Endodermal cell (in vitro differentiated cells): ENCODE data around the gene NFYA. TPM values are rescaled to one million over a fixed set of nuclear protein-coding genes. Genes with fewer than 3 reads are reported as not detected.

Experiments used
- DNase-seq: peaks from one replicate; pipeline ENCODE4 v3.0.0-alpha.2; 2017
- H3K27ac ChIP-seq: 2 replicates; pipeline ENCODE4 v1.5.1; 2013; ENCODE audit warnings: mild to moderate bottlenecking, low read depth, low read length, moderate library complexity
- H3K27me3 ChIP-seq: 2 replicates; pipeline ENCODE4 v1.6.1; 2013; ENCODE audit warnings: mild to moderate bottlenecking, low read length, moderate library complexity; ENCODE audit not compliant: insufficient read depth, control insufficient read depth, poor library complexity, severe bottlenecking
- H3K36me3 ChIP-seq: 2 replicates; pipeline ENCODE4 v1.7.0; 2013; ENCODE audit warnings: mild to moderate bottlenecking, low read length, moderate library complexity; ENCODE audit not compliant: control insufficient read depth, insufficient read depth
- H3K4me1 ChIP-seq: one replicate; pipeline ENCODE4 v1.7.0; 2013; ENCODE audit warnings: low read length; ENCODE audit not compliant: control insufficient read depth, insufficient read depth
- H3K4me3 ChIP-seq: 2 replicates; pipeline ENCODE4 v1.5.1; 2013; ENCODE audit warnings: mild to moderate bottlenecking, low read length, moderate library complexity
- H3K9ac ChIP-seq: 2 replicates; pipeline ENCODE4 v1.6.1; 2013; ENCODE audit warnings: mild to moderate bottlenecking, low read length, moderate library complexity; ENCODE audit not compliant: poor library complexity, severe bottlenecking; ENCODE audit errors: extremely low read depth
- H3K9me3 ChIP-seq: 2 replicates; pipeline ENCODE4 v1.6.1; 2013; ENCODE audit warnings: mild to moderate bottlenecking, low read length, moderate library complexity; ENCODE audit not compliant: control insufficient read depth
- H3K27ac Mint-ChIP-seq: 2 replicates; pipeline ENCODE4 v1.8.0; 2020; ENCODE audit warnings: mixed read lengths
- H3K27me3 Mint-ChIP-seq: 2 replicates; pipeline ENCODE4 v1.8.0; 2021; ENCODE audit warnings: mild to moderate bottlenecking, mixed read lengths; ENCODE audit not compliant: insufficient read depth
- H3K36me3 Mint-ChIP-seq: 2 replicates; pipeline ENCODE4 v1.8.0; 2020; ENCODE audit warnings: low read depth, mixed read lengths
- H3K4me1 Mint-ChIP-seq: 2 replicates; pipeline ENCODE4 v1.8.0; 2020; ENCODE audit warnings: mixed read lengths
- H3K4me3 Mint-ChIP-seq: 2 replicates; pipeline ENCODE4 v1.8.0; 2020; ENCODE audit warnings: mild to moderate bottlenecking, moderate library complexity, mixed read lengths
- H3K9me3 Mint-ChIP-seq: 2 replicates; pipeline ENCODE4 v1.8.0; 2020; ENCODE audit warnings: mild to moderate bottlenecking, mixed read lengths
- CTCF ChIP-seq: fragments of 200-600 bp; sonication (generic); conservative IDR thresholded peaks from 2 replicates; pipeline ENCODE4 v1.5.0; 2021; ENCODE audit warnings: antibody characterized with exemption, mild to moderate bottlenecking
- WGBS, 2 experiments: methylation state at CpG; one replicate each; pipeline versions ENCODE4 v1.1.5 to v1.1.7; 2013; ENCODE audit warnings: missing lambda C conversion rate in 2 of 2, mixed read lengths in 1 of 2; ENCODE audit not compliant: insufficient coverage in 1 of 2, insufficient read length in 1 of 2; 5-methylcytosine and 5-hydroxymethylcytosine counted together
- total RNA-seq, 2 donors: library from RNA; stranded (reverse); fragmentation: NEBNext Ultra II Directional in 1 of 2; extraction: Animal tissue kit (Norgen Biotek cat#: 25700) in 1 of 2; gene quantifications; 2 replicates in 1 of 2; 3 replicates in 1 of 2; pipeline ENCODE4 v1.2.1, GENCODE V29; 2021

Gene NFYA
- total RNA-seq, 2 donors from 2014 or later = 44.8 to 45.8 TPM

DNA sequence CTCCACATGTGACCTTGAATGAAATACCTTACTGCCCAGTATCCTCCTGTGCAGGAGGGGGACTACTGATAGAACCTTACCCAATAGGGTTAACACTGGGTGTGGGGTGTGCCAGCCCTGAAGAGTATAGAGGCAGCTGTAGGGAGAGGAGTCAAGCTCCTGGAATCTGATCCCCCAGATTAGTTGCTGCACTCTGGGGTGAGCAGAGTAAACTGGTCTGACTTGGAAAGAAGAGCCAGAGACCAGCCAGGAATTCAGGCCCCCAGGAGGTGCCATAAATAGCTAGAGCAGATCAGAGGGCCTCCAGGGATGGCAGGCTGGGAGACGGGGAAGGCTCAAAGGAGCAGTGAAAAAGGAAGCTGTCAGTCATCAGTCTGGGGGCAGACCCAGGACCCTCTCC, 23.3 kb upstream of the NFYA start:
- Mint-ChIP-seq H3K4me3 (no peak overlapping the region), H3K27me3 (no peaks in the 10 kb centered on the region), H3K4me1 (peaks cover 33% of the 10 kb centered on the region), H3K36me3 (peaks cover 2% of the 10 kb centered on the region), H3K27ac (no peak overlapping the region), H3K9me3 (no peaks in the 10 kb centered on the region)
- no peak for DNase-seq
- Histone ChIP-seq H3K27ac (no peak overlapping the region), H3K36me3 (no peaks in the 10 kb centered on the region), H3K27me3 (no peaks in the 10 kb centered on the region), H3K4me1 (peaks cover 14% of the 10 kb centered on the region), H3K9ac (no peak overlapping the region), H3K9me3 (no peaks in the 10 kb centered on the region), H3K4me3 (no peak overlapping the region)
- TF ChIP-seq CTCF = no peak
- 60 to 84% methylated on average over 1 of the region's 1 CpG for WGBS, 2 experiments

- WGBS, 2 experiments = 84% methylated on average over 7 of the region's 7 CpGs
- Histone ChIP-seq H3K9ac (no peak overlapping the region), H3K27me3 (no peaks in the 10 kb centered on the region), H3K36me3 (no peaks in the 10 kb centered on the region), H3K4me1 (peaks cover 14% of the 10 kb centered on the region), H3K9me3 (no peaks in the 10 kb centered on the region), H3K4me3 (no peak overlapping the region), H3K27ac (no peak overlapping the region)
- no peak for DNase-seq
- Mint-ChIP-seq H3K4me3 (no peak overlapping the region), H3K27me3 (no peaks in the 10 kb centered on the region), H3K27ac (no peak overlapping the region), H3K9me3 (no peaks in the 10 kb centered on the region), H3K4me1 (peaks cover 33% of the 10 kb centered on the region), H3K36me3 (peaks cover 2% of the 10 kb centered on the region)
- no peak for TF ChIP-seq CTCF
Observed at GRCh38 chr6:41049955-41050354, 22.8 kb upstream of the NFYA start.

DNA sequence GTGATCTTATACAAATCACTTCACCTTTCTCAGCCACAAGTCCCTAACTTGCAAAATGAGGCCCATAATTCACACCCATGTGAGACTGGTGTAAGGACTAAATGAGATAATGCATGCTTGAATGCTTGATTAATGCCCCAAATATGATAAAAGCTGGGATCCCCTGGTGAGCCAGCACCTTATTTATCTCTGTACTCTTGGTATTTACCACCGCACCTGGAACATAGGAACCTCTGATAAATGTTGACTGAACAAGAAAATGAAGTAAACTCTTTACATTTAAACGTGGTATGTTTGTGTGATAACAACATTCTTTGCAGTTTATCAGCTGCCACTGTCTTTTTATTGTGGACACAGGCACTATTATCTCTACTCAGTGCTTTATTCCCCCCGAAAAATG, 22.2 kb upstream of the NFYA start:
- H3K4me1 ChIP-seq = peaks cover 19% of the 10 kb centered on the region
- H3K27me3 ChIP-seq = no peaks in the 10 kb centered on the region
- Mint-ChIP-seq H3K4me3 (no peak overlapping the region), H3K4me1 (peaks cover 39% of the 10 kb centered on the region), H3K9me3 (no peaks in the 10 kb centered on the region), H3K27me3 (no peaks in the 10 kb centered on the region), H3K36me3 (peaks cover 2% of the 10 kb centered on the region), H3K27ac (no peak overlapping the region)
- no peak for DNase-seq
- H3K4me3 ChIP-seq = no peak overlapping the region
- no peak overlapping the region for H3K9ac ChIP-seq
- no peaks in the 10 kb centered on the region for H3K9me3 ChIP-seq
- no peaks in the 10 kb centered on the region for H3K36me3 ChIP-seq
- H3K27ac ChIP-seq = no peak overlapping the region
- WGBS, 2 experiments = 91 to 92% methylated on average over 2 to 3 of the region's 3 CpGs
- TF ChIP-seq CTCF = no peak
